Endodermal cell (in vitro differentiated cells): ENCODE measurements around the gene PCGF3. TPM values are rescaled to one million over a fixed set of nuclear protein-coding genes. Genes with fewer than 3 reads are reported as not detected.
"Not testable (repeated sequence)": the region's sequence is repeated elsewhere in the genome, so short reads cannot be mapped to it uniquely, and the experiment has no call there.

ENCODE experiments used
- DNase-seq: peaks from one replicate; pipeline ENCODE4 v3.0.0-alpha.2; 2017
- H3K27ac ChIP-seq: 2 replicates; pipeline ENCODE4 v1.5.1; 2013; ENCODE audit warnings: mild to moderate bottlenecking, low read depth, low read length, moderate library complexity
- H3K27me3 ChIP-seq: 2 replicates; pipeline ENCODE4 v1.6.1; 2013; ENCODE audit warnings: mild to moderate bottlenecking, low read length, moderate library complexity; ENCODE audit not compliant: insufficient read depth, control insufficient read depth, poor library complexity, severe bottlenecking
- H3K36me3 ChIP-seq: 2 replicates; pipeline ENCODE4 v1.7.0; 2013; ENCODE audit warnings: mild to moderate bottlenecking, low read length, moderate library complexity; ENCODE audit not compliant: control insufficient read depth, insufficient read depth
- H3K4me1 ChIP-seq: one replicate; pipeline ENCODE4 v1.7.0; 2013; ENCODE audit warnings: low read length; ENCODE audit not compliant: control insufficient read depth, insufficient read depth
- H3K4me3 ChIP-seq: 2 replicates; pipeline ENCODE4 v1.5.1; 2013; ENCODE audit warnings: mild to moderate bottlenecking, low read length, moderate library complexity
- H3K9ac ChIP-seq: 2 replicates; pipeline ENCODE4 v1.6.1; 2013; ENCODE audit warnings: mild to moderate bottlenecking, low read length, moderate library complexity; ENCODE audit not compliant: poor library complexity, severe bottlenecking; ENCODE audit errors: extremely low read depth
- H3K9me3 ChIP-seq: 2 replicates; pipeline ENCODE4 v1.6.1; 2013; ENCODE audit warnings: mild to moderate bottlenecking, low read length, moderate library complexity; ENCODE audit not compliant: control insufficient read depth
- H3K27ac Mint-ChIP-seq: 2 replicates; pipeline ENCODE4 v1.8.0; 2020; ENCODE audit warnings: mixed read lengths
- H3K27me3 Mint-ChIP-seq: 2 replicates; pipeline ENCODE4 v1.8.0; 2021; ENCODE audit warnings: mild to moderate bottlenecking, mixed read lengths; ENCODE audit not compliant: insufficient read depth
- H3K36me3 Mint-ChIP-seq: 2 replicates; pipeline ENCODE4 v1.8.0; 2020; ENCODE audit warnings: low read depth, mixed read lengths
- H3K4me1 Mint-ChIP-seq: 2 replicates; pipeline ENCODE4 v1.8.0; 2020; ENCODE audit warnings: mixed read lengths
- H3K4me3 Mint-ChIP-seq: 2 replicates; pipeline ENCODE4 v1.8.0; 2020; ENCODE audit warnings: mild to moderate bottlenecking, moderate library complexity, mixed read lengths
- H3K9me3 Mint-ChIP-seq: 2 replicates; pipeline ENCODE4 v1.8.0; 2020; ENCODE audit warnings: mild to moderate bottlenecking, mixed read lengths
- WGBS, 2 experiments: methylation state at CpG; one replicate each; pipeline versions ENCODE4 v1.1.5 to v1.1.7; 2013; ENCODE audit warnings: missing lambda C conversion rate in 2 of 2, mixed read lengths in 1 of 2; ENCODE audit not compliant: insufficient coverage in 1 of 2, insufficient read length in 1 of 2; 5-methylcytosine and 5-hydroxymethylcytosine counted together
- total RNA-seq, 2 donors: library from RNA; stranded (reverse); fragmentation: NEBNext Ultra II Directional in 1 of 2; extraction: Animal tissue kit (Norgen Biotek cat#: 25700) in 1 of 2; gene quantifications; 2 replicates in 1 of 2; 3 replicates in 1 of 2; pipeline ENCODE4 v1.2.1, GENCODE V29; 2021
- TF ChIP-seq, protein P1 (sequence below): fragments of 200-600 bp; sonication (generic); conservative IDR thresholded peaks from 2 replicates; pipeline ENCODE4 v1.5.0; 2021; ENCODE audit warnings: antibody characterized with exemption, mild to moderate bottlenecking

The PCGF3 gene
- total RNA-seq, 2 donors from 2014 or later: 53.1 to 64.0 TPM

GRCh38 chr4:730511-730910 lies 24.9 kb downstream of the PCGF3 start:
- WGBS, 2 experiments: 95 to 98% methylated on average over 25 to 27 of the region's 27 CpGs
- Histone ChIP-seq H3K36me3 (peaks cover 39% of the 10 kb centered on the region), H3K27me3 (no peaks in the 10 kb centered on the region), H3K9me3 (no peaks in the 10 kb centered on the region), H3K9ac (no peak overlapping the region), H3K4me3 (no peak overlapping the region), H3K4me1 (no peaks in the 10 kb centered on the region), H3K27ac (no peak overlapping the region)
- no peaks in the 10 kb centered on the region for H3K27me3 Mint-ChIP-seq
- no peaks in the 10 kb centered on the region for H3K4me1 Mint-ChIP-seq
- TF ChIP-seq, protein P1, sequence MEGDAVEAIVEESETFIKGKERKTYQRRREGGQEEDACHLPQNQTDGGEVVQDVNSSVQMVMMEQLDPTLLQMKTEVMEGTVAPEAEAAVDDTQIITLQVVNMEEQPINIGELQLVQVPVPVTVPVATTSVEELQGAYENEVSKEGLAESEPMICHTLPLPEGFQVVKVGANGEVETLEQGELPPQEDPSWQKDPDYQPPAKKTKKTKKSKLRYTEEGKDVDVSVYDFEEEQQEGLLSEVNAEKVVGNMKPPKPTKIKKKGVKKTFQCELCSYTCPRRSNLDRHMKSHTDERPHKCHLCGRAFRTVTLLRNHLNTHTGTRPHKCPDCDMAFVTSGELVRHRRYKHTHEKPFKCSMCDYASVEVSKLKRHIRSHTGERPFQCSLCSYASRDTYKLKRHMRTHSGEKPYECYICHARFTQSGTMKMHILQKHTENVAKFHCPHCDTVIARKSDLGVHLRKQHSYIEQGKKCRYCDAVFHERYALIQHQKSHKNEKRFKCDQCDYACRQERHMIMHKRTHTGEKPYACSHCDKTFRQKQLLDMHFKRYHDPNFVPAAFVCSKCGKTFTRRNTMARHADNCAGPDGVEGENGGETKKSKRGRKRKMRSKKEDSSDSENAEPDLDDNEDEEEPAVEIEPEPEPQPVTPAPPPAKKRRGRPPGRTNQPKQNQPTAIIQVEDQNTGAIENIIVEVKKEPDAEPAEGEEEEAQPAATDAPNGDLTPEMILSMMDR: no peak
- peaks cover 44% of the 10 kb centered on the region for H3K36me3 Mint-ChIP-seq
- H3K27ac Mint-ChIP-seq: no peak overlapping the region
- no peaks in the 10 kb centered on the region for H3K9me3 Mint-ChIP-seq
- no peak for DNase-seq
- H3K4me3 Mint-ChIP-seq: no peak overlapping the region

- DNase-seq, H3K27me3 Mint-ChIP-seq, H3K27me3 ChIP-seq, H3K4me3 Mint-ChIP-seq, H3K9me3 ChIP-seq, H3K9me3 Mint-ChIP-seq, H3K4me1 ChIP-seq, H3K4me3 ChIP-seq, H3K9ac ChIP-seq, H3K27ac ChIP-seq, H3K27ac Mint-ChIP-seq, H3K4me1 Mint-ChIP-seq: not testable (repeated sequence)
- H3K36me3 Mint-ChIP-seq: peaks cover 47% of the 10 kb centered on the region
- WGBS, 2 experiments: 95 to 98% methylated on average over 26 to 47 of the region's 68 CpGs
- peaks cover 43% of the 10 kb centered on the region for H3K36me3 ChIP-seq
Measured at GRCh38 chr4:730946-731904, 25.6 kb downstream of the PCGF3 start.

GRCh38 chr4:731954-732353 lies 26.3 kb downstream of the PCGF3 start:
- H3K4me3 Mint-ChIP-seq, H3K27ac Mint-ChIP-seq: not testable (repeated sequence)

GRCh38 chr4:732486-732885 lies 26.9 kb downstream of the PCGF3 start:
- H3K27ac ChIP-seq: no peak overlapping the region
- H3K36me3 ChIP-seq: peaks cover 53% of the 10 kb centered on the region
- DNase-seq: no peak
- no peaks in the 10 kb centered on the region for H3K4me1 ChIP-seq
- TF ChIP-seq, protein P1: no peak
- Mint-ChIP-seq H3K36me3 (peaks cover 52% of the 10 kb centered on the region), H3K27me3 (no peaks in the 10 kb centered on the region), H3K4me3 (no peak overlapping the region), H3K9me3 (no peaks in the 10 kb centered on the region), H3K27ac (no peak overlapping the region), H3K4me1 (no peaks in the 10 kb centered on the region)
- H3K27me3 ChIP-seq: no peaks in the 10 kb centered on the region
- WGBS, 2 experiments: 95 to 97% methylated on average over 11 to 20 of the region's 20 CpGs
- no peaks in the 10 kb centered on the region for H3K9me3 ChIP-seq
- H3K9ac ChIP-seq: no peak overlapping the region
- no peak overlapping the region for H3K4me3 ChIP-seq

More at GRCh38 chr4:731954-732353, 26.3 kb downstream of the PCGF3 start:
- H3K27ac ChIP-seq, H3K4me3 ChIP-seq, DNase-seq, H3K27me3 Mint-ChIP-seq, H3K4me1 ChIP-seq, H3K27me3 ChIP-seq, H3K9me3 ChIP-seq, H3K4me1 Mint-ChIP-seq, H3K9ac ChIP-seq, H3K9me3 Mint-ChIP-seq: not testable (repeated sequence)
- H3K36me3 Mint-ChIP-seq: peaks cover 47% of the 10 kb centered on the region
- peaks cover 47% of the 10 kb centered on the region for H3K36me3 ChIP-seq
- 87% methylated on average over 18 of the region's 27 CpGs; no CpG with 5 or more reads in 1 of the 2 experiments for WGBS, 2 experiments
